Endometrial microvascular endothelial cells (primary cell): ENCODE results near the gene MISP3. TPM values are rescaled to one million over a fixed set of nuclear protein-coding genes. Genes with fewer than 3 reads are reported as not detected.

Source experiments
- in situ Hi-C: cut with HindIII; loops from 2 replicates; pipeline ENCODE4 v1.10.0; 2017; ENCODE audit warnings: low sequenced_read_pairs, low pct_unique_long_range_greater_than_20kb; ENCODE audit errors: inconsistent ontology term
- total RNA-seq: library from RNA; depleted of rRNA; stranded (reverse); fragments of >200 nt; gene quantifications from one replicate; pipeline ENCODE4 v1.2.3, GENCODE V29; 2015; ENCODE audit errors: inconsistent ontology term

Gene MISP3
- total RNA-seq, 1 donor from 2014 or later = not detected

- in situ Hi-C loops = no loop called here
These were observed 20.6 kb upstream of the MISP3 start for GRCh38 chr19:14051980-14052379.

- in situ Hi-C loops = no loop called here
These were observed 20.1 kb upstream of the MISP3 start for GRCh38 chr19:14052470-14052869.

- in situ Hi-C loops = no loop called here
These were observed 19.6 kb upstream of the MISP3 start for GRCh38 chr19:14053032-14053431.

- in situ Hi-C loops = no loop called here
These were observed 19.1 kb upstream of the MISP3 start for GRCh38 chr19:14053500-14053899.

- in situ Hi-C loops = no loop called here
These were observed 18.5 kb upstream of the MISP3 start for GRCh38 chr19:14054099-14054498.

GRCh38 chr19:14054721-14055120 is 17.9 kb upstream of the MISP3 start:
- in situ Hi-C loops = no loop called here

GRCh38 chr19:14055396-14055795 is 17.2 kb upstream of the MISP3 start:
- in situ Hi-C loops = no loop called here

- in situ Hi-C loops = no loop called here
These were observed 16.4 kb upstream of the MISP3 start for GRCh38 chr19:14056069-14056666.

- in situ Hi-C loops = no loop called here
These were observed 15.7 kb upstream of the MISP3 start for GRCh38 chr19:14056741-14057356.

GRCh38 chr19:14058182-14059092 is 14.1 kb upstream of the MISP3 start:
- in situ Hi-C loops = no loop called here

GRCh38 chr19:14059093-14059480 is 13.5 kb upstream of the MISP3 start:
- in situ Hi-C loops = no loop called here

- in situ Hi-C loops = no loop called here
These were observed 12.9 kb upstream of the MISP3 start for GRCh38 chr19:14059652-14060155.

GRCh38 chr19:14061081-14061749 is 11.4 kb upstream of the MISP3 start:
- in situ Hi-C loops = no loop called here

GRCh38 chr19:14061751-14062557 is 10.6 kb upstream of the MISP3 start, which contains the start of gene PALM3:
PALM3 (minus strand) TSS chr19:14062076; CDS start chr19:14061980, 96 bp downstream.
- in situ Hi-C loops = no loop called here

GRCh38 chr19:14062558-14062855 is 10.1 kb upstream of the MISP3 start:
- in situ Hi-C loops = no loop called here

GRCh38 chr19:14063105-14063504 is 9.5 kb upstream of the MISP3 start:
- in situ Hi-C loops = no loop called here

- in situ Hi-C loops = no loop called here
These were observed 6.5 kb upstream of the MISP3 start for GRCh38 chr19:14066134-14066533.

- in situ Hi-C loops = no loop called here
These were observed 2.1 kb upstream of the MISP3 start for GRCh38 chr19:14070268-14071050.
